Measurements from ENCODE around the gene MRPL17. TPM values are rescaled to one million over a fixed set of nuclear protein-coding genes. Genes with fewer than 3 reads are reported as not detected.

MRPL17 gene
- total RNA-seq (10 to 100 TPM; 21.0 to 22.7 TPM), polyA plus RNA-seq (ENCODE audit: insufficient read depth, low read depth, low replicate concordance) (49.5 TPM)
- long read RNA-seq, donor 1, transcript MRPL17-202 (2 exons, 1,002 nt) = minor isoform, 27 of 75 reads
- long read RNA-seq, donor 1, transcript MRPL17-201 (3 exons, 1,969 nt) = major isoform, 48 of 75 reads
- long read RNA-seq, donor 1, partial matches to known transcripts = 0 of 75 reads
- long read RNA-seq, donor 1, other reads (novel, unspliced or antisense) = 0 of 75 reads
- long read RNA-seq, donor 2, transcript MRPL17-202 (2 exons, 1,002 nt) = minor isoform, 14 of 51 reads
- long read RNA-seq, donor 2, transcript MRPL17-201 (3 exons, 1,969 nt) = major isoform, 36 of 51 reads
- long read RNA-seq, donor 2, partial matches to known transcripts = 0 of 51 reads
- long read RNA-seq, donor 2, other reads (novel, unspliced or antisense) = 0 of 51 reads

GRCh38 chr11:6682936-6683861, at the start of gene MRPL17:
MRPL17 (minus strand) TSS chr11:6683340; CDS start chr11:6683296, 44 bp downstream.
- Histone ChIP-seq H3K36me3 (ENCODE audit: low read depth, missing control alignments) (no peaks in the 10 kb centered on the region), H3K27ac (peak within 1 kb of the TSS; percentile 79 to 94), H3K9me3 (no peaks in the 10 kb centered on the region), H3K27me3 (no peaks in the 10 kb centered on the region), H3K4me3 (peak within 1 kb of the TSS; percentile 79 to 89), H3K4me1 (peaks cover 8% of the 10 kb centered on the region)
- intact Hi-C loops (cut with DNase I; ENCODE audit: low total_unique reads) = no loop called here
- DNase-seq = peak; percentile 98
- no peak for TF ChIP-seq POLR2A (IDR thresholded peaks at IDR 0.05)
- peak; percentile 88 to 92 (median 88) for TF ChIP-seq CTCF (IDR thresholded peaks at IDR 0.05)
- 0% methylated on average over 23 to 70 of the region's 70 CpGs for WGBS, 2 donors

- no peaks in the 10 kb centered on the region for H3K9me3 ChIP-seq
Measured at GRCh38 chr11:6727971-6728760, 45.0 kb upstream of the MRPL17 start.

GRCh38 chr11:6725386-6725896, 42.3 kb upstream of the MRPL17 start:
- Histone ChIP-seq H3K9me3 (no peaks in the 10 kb centered on the region), H3K27me3 (no peaks in the 10 kb centered on the region), H3K4me3 (no peak overlapping the region), H3K36me3 (ENCODE audit: low read depth, missing control alignments) (no peaks in the 10 kb centered on the region), H3K4me1 (no peaks in the 10 kb centered on the region), H3K27ac (no peak overlapping the region)
- TF ChIP-seq CTCF (IDR thresholded peaks at IDR 0.05) (no peak), POLR2A (IDR thresholded peaks at IDR 0.05) (no peak)
- intact Hi-C loops (cut with DNase I; ENCODE audit: low total_unique reads) = no loop called here
- DNase-seq = no peak
- 58 to 77% methylated on average over 2 of the region's 2 CpGs for WGBS, 2 donors

More at GRCh38 chr11:6727971-6728760, 45.0 kb upstream of the MRPL17 start:
- intact Hi-C loops (cut with DNase I; ENCODE audit: low total_unique reads) = no loop called here
- Histone ChIP-seq H3K4me1 (no peaks in the 10 kb centered on the region), H3K27ac (no peak overlapping the region), H3K36me3 (ENCODE audit: low read depth, missing control alignments) (no peaks in the 10 kb centered on the region), H3K4me3 (no peak overlapping the region), H3K27me3 (no peaks in the 10 kb centered on the region)
- TF ChIP-seq CTCF (IDR thresholded peaks at IDR 0.05) = no peak
- TF ChIP-seq POLR2A (IDR thresholded peaks at IDR 0.05) = no peak
- 72 to 82% methylated on average over 6 of the region's 6 CpGs for WGBS, 2 donors
- no peak for DNase-seq

GRCh38 chr11:6724013-6724412, 40.9 kb upstream of the MRPL17 start:
- no peaks in the 10 kb centered on the region for H3K9me3 ChIP-seq
- no peak overlapping the region for H3K4me3 ChIP-seq
- H3K4me1 ChIP-seq = no peaks in the 10 kb centered on the region
- no peak for DNase-seq
- TF ChIP-seq CTCF (IDR thresholded peaks at IDR 0.05) (no peak), POLR2A (IDR thresholded peaks at IDR 0.05) (no peak)
- intact Hi-C loops (cut with DNase I; ENCODE audit: low total_unique reads) = no loop called here
- H3K36me3 ChIP-seq (ENCODE audit: low read depth, missing control alignments) = no peaks in the 10 kb centered on the region
- no peaks in the 10 kb centered on the region for H3K27me3 ChIP-seq
- 93 to 94% methylated on average over 1 of the region's 1 CpG for WGBS, 2 donors
- H3K27ac ChIP-seq = no peak overlapping the region

All from testis (tissue), 5 donors.